DMS153 (cell line): ENCODE measurements around the gene PIP5K1B.
"Not testable (repeated sequence)": the region's sequence is repeated elsewhere in the genome, so short reads cannot be mapped to it uniquely, and the experiment has no call there.

Experiments used
- DNase-seq: peaks from one replicate; lab custom pipeline; 2025; lab: John Stamatoyannopoulos, UW

PIP5K1B gene, protein sequence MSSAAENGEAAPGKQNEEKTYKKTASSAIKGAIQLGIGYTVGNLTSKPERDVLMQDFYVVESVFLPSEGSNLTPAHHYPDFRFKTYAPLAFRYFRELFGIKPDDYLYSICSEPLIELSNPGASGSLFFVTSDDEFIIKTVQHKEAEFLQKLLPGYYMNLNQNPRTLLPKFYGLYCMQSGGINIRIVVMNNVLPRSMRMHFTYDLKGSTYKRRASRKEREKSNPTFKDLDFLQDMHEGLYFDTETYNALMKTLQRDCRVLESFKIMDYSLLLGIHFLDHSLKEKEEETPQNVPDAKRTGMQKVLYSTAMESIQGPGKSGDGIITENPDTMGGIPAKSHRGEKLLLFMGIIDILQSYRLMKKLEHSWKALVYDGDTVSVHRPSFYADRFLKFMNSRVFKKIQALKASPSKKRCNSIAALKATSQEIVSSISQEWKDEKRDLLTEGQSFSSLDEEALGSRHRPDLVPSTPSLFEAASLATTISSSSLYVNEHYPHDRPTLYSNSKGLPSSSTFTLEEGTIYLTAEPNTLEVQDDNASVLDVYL

DNA sequence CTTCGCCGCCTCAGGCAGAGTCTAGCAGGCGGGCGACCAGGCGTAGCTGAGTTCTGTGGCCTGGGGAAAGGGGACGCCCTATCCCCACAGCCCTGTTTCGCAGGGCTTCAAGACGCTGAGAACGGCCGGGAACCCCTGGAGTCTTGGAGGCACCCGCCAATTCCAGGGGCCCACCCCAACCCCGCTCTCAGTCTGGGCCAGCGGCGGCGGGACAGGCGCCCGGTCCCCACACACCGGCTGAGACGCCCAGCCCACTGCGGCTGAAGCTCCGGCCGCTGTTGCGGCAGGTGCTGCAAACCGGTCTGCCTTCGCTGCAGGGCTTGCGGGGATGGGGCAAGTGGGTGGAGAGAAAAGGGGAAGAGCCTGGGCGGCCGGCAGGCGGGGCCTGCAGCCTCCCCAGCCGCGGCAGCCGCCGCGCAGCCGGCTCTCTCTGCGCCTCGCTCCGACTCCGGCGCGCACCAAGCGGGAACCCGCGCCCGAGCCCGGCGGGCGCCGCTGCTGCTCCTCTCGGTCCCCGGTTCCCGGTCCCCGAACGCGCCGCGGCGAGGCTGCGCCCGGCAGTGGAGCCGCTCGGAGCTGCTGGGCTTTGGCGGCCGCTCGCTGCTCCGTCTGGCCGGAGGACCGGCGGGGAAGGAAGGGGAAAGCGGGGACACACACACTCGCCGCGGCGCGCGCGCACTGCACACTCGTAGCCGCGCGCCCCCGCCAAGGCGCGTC is at the start of gene PIP5K1B:
Gene PIP5K1B (plus strand): TSS at position 427 of the 717 bp plus-strand sequence. CDS start 117,375 bp downstream, outside the sequence.
- peak; percentile 78 for DNase-seq

DNA sequence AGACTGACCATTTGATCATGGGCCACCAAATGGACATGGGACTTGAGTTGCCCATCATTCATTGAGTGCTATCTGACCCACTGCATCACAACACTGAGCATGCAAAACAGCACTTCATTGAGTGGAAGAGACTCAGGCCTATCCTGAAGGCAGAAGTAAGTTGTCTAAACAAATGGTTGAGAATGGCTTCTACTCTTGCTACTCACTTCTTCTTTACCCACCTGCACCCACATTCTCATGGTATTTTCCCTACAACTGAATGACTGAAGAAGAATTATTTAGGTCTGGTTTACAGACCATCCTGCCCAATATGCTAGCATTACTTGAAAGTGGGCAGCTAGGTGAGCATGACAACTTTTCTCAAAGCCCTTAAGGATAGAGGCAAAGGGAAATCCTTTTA is 41.0 kb upstream of the PIP5K1B start:
- DNase-seq: no peak

DNA sequence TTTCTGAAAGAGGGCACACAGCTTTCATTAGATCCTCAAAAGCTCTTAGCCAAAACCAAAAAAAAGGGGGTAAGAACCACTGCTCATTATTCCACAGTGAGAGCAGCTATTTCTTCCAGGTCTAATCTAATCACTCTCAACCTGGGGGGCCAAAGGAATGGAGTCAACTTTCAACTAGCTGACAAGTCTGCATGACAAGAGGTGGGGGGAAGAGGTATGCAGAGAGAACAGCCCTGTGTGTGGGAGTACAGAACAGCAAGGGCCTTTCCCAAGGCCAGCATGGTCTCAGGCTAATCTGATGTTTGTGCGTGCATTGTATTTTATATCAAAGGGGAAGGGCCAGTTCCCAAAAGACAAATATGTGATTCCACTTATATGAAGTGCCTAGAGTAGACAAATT is 36.9 kb upstream of the PIP5K1B start:
- no peak for DNase-seq

DNA sequence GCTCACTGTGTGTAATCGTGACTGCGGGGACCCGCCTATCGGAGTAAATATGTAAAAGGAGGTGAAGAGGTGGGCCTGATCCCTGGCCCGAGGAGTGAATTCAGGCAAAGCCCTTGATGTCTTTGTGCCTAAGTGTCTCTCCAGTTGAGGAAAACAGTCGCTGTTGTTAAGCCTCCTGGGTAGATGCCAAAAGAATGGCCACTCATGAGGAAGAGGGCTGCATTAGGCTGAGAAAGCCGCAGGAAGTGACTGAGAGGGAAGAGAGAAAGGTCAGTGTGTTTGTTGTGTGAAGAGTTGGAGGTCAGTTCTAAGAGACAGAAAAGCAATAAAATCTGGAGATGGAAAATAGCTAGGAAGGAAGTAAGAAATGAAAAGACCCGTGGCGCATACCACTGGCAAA is 35.8 kb upstream of the PIP5K1B start:
- DNase-seq: peak; percentile 44

DNA sequence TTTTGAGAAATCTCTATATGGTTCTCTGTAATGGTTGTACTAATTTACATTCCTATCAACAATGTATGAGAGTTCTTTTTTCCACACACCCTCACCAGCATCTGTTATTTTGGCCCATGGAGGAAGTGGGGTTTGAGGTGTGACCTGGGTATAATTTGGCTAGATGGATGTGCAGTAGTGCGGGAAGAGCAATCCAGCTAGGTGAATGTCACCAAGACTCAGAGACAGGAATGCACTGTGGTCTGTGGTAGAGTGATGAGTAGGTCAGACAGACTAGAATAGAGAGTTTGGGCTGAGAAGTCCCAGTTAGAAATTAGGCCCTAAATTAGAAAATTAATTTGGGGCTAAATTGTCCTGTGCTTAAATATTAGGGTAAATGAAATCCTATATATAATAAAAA is 32.8 kb upstream of the PIP5K1B start:
- DNase-seq: no peak

DNA sequence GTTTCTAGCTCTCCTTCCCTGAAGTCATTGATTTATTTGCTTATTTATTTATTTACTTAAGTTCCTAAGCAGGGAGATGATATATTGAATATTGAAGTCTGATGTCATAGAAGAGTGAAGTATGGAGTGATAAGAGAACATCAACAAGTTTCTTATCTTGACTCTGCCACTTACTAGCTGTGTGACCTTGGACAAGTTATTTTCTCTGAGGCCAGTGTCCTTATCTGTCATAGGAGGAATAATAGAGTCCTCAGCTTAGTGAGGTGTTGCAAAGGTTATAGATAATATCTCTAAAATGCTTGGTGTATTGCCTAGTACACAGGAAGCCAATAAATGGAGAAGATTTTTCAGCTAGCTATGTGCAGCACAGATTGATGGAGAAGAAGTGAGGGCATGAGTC is 32.4 kb upstream of the PIP5K1B start:
- no peak for DNase-seq

DNA sequence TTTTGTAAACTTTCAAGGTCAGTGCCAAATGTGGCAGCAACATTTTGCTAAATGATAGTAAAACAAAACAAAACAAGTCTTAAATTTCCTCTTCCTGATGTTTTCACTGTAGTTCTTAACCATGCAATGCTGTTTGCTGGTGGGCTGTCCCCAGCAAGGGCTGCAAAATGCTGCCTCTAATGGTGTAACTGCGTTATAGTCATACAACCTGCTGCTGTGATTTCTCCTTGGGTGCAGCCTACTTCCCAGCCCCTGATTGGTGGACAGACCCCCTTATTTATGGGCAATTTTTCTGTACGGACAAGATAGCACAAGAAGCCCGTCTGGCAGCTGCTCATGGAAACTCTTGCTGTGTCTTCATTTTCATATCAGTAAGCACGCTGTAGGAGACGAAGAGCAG is 26.6 kb upstream of the PIP5K1B start:
- no peak for DNase-seq

DNA sequence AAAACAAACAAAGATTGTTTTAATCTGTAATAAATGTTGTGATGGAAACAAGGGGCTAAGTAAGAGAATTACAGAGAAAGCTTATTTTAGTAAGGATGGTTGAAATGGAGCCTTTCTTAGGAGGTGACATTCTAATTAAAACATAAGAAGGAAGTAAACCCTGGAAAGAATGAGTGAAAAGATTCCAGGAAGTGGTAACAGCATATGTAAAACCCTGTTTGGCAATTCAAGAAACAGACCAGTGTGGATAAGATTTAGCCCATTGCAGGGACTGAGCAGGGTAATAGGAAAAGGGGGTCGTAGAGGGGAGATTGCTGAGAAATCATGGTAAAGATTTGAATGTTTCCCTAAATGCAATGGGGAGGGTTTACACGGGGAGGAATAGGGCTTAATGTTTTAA is 21.6 kb upstream of the PIP5K1B start:
- DNase-seq: no peak

DNA sequence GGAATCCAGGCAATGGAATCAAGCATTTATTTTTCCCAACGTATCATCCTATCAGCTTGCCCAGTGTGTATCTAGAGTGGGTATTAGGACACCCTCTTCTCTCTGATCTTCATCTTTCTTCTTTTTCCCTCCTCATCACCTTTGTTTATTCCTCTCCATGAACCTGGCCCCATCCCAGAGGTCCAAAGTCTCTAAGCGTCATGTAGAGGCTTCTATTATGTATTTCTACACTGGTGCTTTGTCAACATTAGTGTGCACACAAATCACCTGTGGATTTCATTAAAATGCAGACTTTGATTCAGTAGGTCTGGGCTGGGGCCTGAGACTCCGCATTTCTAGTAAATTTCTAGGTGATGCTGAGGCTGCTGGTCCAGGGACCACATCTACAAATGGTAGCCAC is 19.8 kb upstream of the PIP5K1B start:
- no peak for DNase-seq

DNA sequence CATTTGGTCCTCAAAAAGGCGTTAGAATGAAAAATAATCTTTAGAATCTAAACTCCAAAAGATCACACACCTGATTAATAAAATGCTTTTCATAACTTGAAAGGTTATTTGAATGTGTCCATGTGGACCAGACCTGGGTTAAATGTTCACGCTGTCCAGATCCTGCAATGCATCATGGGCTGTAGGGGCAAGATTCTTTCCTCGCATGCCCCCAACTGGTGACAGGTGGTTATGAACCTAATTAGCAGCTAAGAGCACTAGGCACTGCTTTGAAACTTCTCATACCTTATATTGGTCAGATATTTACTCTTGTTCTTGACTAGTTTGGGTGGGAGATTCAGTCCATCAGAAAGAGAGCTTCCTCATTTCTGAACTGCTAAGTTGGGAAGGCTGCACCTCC is 19.3 kb upstream of the PIP5K1B start:
- DNase-seq: no peak

DNA sequence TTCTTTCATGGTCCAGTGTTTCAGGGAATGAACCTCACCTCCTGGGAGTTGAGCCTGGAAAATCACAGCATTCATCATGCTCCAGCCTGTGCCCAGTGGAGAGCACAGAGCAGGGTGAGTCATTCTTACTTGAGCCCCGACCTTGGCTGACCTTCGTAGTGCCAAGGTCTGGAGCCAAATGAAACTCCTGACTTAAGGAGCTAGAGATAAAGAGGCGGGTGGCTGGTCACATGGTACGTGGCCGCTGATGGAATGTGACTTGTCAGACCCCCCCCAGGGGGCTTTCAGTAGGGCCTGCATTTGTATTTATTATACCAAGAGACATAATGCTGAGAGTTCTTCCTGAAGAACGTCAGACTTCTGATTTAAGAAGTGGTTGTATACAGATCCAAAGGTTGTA is 15.0 kb upstream of the PIP5K1B start:
- no peak for DNase-seq

DNA sequence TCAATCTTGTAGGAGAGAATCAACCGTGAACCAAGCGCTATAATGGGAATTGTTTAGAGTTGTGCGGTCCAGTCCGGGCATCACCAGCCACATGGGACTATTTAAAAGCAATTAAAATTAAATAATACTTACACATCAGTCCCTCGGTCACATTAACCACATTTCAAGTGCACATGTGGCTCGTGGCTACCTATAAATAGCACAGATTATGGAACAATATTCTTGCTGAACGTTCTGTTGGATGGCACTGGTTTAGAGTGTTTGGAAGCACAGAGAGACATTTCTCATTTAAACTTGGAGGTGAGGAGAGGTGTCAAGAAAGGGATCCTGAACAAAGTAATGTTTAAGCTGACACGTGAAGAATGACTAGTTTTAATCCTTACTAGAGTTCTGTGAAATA is 12.5 kb upstream of the PIP5K1B start:
- DNase-seq: no peak

DNA sequence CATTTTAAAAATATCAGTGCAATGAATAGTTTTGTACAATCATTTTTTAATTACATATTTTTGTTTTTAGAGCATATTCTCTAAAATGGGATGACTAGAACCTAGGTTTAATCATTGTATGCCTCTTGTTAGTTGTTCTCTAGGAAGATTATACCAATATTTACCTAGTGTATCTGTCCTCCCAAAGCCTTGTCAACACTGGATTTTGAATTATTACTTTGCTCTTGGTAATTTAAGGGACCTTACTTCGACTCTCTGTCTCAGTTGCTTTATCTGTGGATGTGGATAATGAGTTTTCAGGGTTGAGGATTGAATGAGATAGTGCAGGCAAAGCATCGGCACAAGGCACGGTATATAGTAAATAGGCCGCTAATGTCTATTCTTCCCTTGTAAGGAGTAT is 10.9 kb upstream of the PIP5K1B start:
- DNase-seq: no peak

DNA sequence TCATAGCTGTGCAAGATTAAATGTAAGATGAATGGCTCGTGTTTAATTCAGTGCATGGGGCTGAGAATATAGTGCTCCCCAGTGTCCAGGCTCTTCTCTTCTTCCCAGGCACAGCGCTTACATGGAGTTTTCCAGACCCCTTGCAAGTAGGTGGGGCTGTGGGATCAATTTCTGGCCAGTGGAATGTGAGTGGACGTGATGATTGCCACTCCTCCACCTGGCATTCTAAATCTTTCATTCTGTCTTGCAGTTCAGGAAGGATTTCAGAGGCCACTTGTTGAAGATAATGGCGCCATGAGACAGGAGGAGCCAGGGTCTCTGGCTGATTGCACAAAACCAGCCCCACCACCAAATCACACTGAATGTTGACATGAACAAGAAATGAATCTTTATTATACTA is 7.2 kb upstream of the PIP5K1B start:
- no peak for DNase-seq

DNA sequence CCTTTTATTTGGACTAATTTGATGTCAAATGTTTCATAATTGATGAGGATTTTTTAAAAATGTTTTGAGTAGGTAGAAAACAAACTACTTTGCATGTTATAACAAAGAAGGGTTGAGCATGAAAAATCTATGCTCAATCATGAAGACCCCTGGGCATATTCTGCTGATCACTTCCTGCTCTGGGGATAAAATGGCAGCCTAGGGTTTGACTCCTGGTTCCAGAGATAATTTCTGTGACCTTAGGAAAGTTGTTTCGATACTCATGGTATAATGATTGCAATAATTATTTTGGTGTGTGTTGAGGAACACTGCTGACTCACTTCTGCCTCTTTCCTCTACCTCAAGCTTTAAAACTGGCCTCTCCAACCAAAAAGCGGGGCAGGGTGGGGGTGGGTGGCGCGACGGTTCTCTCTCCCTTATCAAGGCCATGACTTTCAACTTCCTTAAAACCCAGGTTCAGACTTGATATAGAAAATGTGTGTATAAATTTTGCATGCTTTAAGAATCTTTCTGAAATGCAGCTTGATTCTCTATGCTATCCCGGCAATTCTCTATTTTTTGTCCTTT is 6.0 kb upstream of the PIP5K1B start:
- no peak for DNase-seq

DNA sequence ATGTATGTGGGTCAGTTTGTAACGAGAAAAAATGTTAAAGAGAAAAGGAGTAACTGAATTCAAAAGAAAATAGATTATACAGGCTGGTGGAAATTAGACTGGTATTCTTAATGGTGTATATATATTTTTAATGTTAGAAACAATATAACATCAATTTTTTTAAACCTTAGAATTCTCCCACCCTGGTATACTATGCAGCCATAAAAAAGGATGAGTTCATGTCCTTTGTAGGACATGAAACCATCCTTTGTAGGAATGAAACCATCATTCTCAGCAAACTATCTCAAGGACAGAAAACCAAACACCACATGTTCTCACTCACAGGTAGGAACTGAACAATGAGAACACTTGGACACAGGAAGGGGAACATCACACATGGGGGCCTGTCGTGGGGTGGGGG is 5.4 kb upstream of the PIP5K1B start:
- DNase-seq: not testable (repeated sequence)

DNA sequence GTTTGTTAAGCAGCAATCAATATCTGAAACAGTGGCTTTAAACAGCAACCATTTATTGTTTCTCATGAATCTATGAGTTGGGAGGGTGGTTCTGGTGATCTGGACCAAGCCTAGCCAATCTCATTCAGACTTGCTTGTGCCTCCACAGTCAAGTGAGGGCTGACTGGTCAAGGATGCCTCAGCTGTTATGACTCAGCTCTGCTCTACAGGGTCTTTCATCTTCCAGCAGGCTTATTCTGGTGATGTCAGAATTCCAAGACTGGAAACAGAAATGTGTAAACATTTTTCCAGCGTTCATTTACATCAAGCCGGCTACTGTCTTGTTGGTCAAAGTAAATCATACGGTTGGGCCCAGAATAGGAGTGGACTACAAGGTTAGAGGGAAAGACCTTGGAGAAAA is 2.5 kb upstream of the PIP5K1B start:
- DNase-seq: no peak

DNA sequence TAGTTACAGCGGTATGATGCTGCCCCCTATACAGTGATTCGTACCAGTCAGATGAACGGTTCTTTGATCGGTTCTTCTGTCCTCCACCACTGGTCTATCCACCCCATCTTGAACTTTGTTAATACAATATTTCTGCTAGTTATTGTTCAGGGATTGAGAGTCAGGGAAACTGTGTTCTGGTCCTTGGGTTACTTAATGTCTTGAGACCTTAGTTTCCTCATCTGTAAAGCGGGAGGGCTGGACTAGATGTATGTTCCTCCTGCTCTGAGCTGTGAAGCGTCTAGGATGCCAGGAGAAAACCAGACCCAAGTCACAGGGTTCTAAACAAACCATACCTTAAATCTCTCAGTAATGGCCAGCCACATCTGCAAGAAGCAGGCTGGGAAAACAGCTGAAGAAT is 1.4 kb upstream of the PIP5K1B start:
- no peak for DNase-seq

DNA sequence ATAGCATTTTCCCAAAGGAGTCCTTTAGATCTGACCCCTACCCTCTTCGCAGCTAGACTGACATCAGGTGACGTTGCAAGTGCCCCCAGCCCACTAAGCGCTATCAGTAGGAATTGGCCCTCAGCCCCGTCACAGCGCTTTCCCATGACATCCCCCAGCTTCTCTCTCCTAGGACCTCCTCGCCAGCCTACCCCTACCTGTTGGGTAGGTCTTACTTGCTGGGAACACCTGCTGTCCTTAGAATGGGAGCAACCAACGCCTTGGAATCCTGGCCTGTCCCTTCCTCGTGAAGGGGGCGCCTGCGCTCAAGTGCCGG is 584 bp upstream of the PIP5K1B start:
- DNase-seq: no peak

DNA sequence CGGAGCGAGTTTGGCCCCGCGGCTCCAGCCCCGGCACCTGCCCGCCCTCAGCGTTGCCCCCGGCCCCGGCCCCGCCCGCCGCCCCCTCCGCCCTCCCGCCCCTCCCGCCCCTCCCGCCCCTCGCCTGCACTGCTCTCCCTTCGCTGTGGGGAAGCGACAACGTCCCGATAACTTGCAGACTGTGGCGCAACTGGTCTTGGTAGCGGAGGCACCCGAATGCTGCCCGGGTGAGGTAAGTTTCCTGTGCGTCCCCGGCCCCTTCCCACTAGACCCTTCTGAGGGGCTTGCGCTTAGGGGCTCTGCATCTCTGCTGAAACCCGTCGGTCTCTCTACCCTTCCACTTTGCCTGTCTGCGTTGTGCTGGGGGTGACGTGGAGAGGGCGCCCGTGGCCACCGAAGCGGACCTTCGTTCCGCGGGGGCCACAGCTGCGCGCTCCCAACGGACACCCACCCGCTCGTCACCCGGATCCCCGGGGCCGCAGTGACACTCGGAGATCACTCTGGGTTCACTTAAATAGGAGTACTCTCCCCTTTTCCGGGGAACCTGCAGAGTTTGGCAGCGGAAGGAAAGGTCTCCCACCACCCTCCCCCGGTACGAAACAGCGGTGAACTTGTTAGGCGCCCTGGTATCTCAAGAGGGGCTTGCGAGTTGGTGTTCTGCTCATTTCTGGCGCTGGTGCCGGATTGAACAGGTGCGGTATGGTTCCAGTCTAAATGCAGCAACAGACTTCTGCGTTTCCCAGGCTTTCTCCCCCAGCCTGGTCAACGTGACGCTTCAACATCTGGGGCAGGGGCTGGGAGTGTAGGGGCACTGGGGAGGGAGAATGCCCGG is 707 bp downstream of the PIP5K1B start:
- no peak for DNase-seq

DNA sequence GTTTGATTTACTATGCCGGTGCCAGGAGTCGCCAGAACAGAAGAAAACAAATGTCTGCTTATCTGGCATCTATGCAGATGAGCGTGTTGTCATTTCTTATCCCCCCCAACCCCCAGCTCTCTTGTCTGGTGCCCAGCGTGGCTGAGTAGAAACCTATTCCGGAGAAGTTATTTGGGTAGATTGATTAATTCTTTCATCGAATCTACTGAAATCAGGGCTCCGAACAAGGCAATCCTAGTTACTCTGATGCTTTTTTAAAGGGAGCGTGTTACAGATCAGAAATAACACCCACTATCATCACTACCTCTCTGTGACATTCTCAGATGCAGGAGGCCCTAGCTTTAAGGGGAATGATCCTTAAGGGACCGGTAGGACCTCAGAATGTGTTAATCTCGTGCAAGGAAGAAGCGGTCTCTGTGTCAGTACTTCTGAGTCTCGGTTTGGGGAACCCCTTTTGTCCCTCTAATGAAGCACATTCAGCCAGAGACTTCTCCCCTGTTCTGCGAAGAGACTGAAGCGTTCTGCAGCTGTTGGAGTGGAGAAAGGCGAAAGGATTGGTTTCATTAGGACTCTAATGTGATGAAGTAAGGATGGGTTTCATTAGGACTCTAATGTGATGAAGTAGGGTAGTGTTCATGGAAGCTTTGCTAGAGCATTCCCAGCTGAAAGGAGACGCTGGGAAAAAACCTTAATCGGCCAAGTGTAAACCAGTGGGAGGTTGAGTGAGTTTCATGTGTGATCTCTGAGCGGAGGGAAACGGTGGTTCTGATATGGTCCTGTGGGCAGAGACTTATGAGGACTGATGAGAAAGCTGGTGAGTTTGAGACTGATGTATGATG is 1.5 kb downstream of the PIP5K1B start:
- no peak for DNase-seq
